ENCODE results near the gene THADA.

- no peak for TF ChIP-seq EZH2 (IDR thresholded peaks at IDR 0.05; ENCODE audit: borderline replicate concordance, low read depth, low read length, severe bottlenecking)
- TF ChIP-seq CTCF (IDR thresholded peaks at IDR 0.05; ENCODE audit: borderline replicate concordance, extremely low read depth, low read length, poor library complexity, severe bottlenecking), result no peak
These were observed 345.8 kb downstream of the THADA start for GRCh38 chr2:43250015-43250414.
